Measurements from ENCODE around the gene FOSL2. TPM values are rescaled to one million over a fixed set of nuclear protein-coding genes. Genes with fewer than 3 reads are reported as not detected.

FOSL2 gene
- total RNA-seq: 100 to 1,000 TPM in 3 of 7 donors, 10 to 100 TPM in 4; 53.0 to 134 (median 97.1) TPM
- polyA plus RNA-seq: 10 to 100 TPM in 1 of 3 donors, 1 to 10 TPM in 2; 3.2 to 14.8 (median 4.7) TPM
- long read RNA-seq, donor 1, full-length matches to known transcripts: 4 of 4 reads
- long read RNA-seq, donor 1, partial matches to known transcripts: 0 of 4 reads
- long read RNA-seq, donor 1, other reads (novel, unspliced or antisense): 0 of 4 reads
- long read RNA-seq, donor 2, full-length matches to known transcripts: 2 of 2 reads
- long read RNA-seq, donor 2, partial matches to known transcripts: 0 of 2 reads
- long read RNA-seq, donor 2, other reads (novel, unspliced or antisense): 0 of 2 reads

DNA sequence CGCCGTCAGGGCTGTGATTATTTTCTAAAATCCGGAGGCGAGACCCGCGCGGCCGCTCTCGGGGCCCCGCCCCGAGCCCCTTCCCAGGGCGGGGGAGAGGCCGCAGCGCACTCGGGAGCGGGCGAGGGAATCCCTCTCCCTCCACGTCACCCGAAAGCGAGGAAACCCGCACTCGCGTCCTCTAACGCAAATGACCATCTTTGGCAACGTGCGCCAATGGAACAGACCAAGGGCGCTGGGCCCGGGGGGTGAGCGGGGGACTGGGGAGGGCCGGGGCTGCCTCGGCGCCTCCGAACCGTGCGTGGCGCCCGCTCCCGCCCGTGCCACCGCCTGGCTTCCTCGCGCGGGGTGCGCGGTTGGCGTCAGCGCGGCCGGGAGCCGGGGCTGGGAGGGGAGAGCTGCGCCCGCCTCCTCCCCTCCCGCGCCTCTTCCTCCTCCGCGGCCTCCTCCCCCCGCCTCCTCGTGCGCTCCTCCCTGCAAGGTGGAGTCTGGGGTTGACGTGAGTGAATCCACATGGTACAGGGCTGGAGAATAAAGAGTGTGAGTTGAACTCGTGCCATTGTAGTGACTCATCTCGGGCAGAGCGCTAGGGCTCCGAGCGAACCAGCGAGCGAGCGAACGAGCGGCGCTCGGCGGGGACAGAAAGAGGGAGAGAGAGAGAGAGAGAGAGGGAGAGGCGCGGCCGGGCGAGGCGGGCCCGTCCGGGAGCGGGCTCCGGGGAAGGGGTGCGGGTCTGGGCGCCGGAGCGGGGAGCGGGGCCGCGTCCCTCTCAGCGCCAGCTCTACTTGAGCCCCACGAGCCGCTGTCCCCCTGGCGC lies at the start of gene FOSL2:
Gene FOSL2, plus strand, starts transcription at position 562 of the 817 bp plus-strand sequence. CDS start 863 bp downstream, outside the sequence.
- intact Hi-C loops (cut with DNase I; ENCODE audit: low total_unique reads): no loop called here
- Histone ChIP-seq H3K27ac (peak within 1 kb of the TSS; percentile 96 to 100 (median 98)), H3K4me3 (peak within 1 kb of the TSS; percentile 64 to 89 (median 70)), H3K36me3 (peaks cover 0 to under 1% (median 0%) of the 10 kb centered on the region in 6 donors), H3K9me3 (no peaks in the 10 kb centered on the region), H3K4me1 (peaks cover 6 to 76% (median 36%) of the 10 kb centered on the region in 6 donors), H3K27me3 (replicated peaks in 1 of 7) (peaks cover 0 to 37% (median 0%) of the 10 kb centered on the region in 7 donors)
- 0 to 2% (median 0%) methylated on average over 46 to 93 of the region's 93 CpGs for WGBS, 5 donors
- DNase-seq: peak; percentile 97
- TF ChIP-seq POLR2A (IDR thresholded peaks at IDR 0.05) (peak; percentile 86 to 98 (median 95)), POLR2AphosphoS5 (IDR thresholded peaks at IDR 0.05) (peak; percentile 98 to 100 (median 99))
- TF ChIP-seq, protein P1, sequence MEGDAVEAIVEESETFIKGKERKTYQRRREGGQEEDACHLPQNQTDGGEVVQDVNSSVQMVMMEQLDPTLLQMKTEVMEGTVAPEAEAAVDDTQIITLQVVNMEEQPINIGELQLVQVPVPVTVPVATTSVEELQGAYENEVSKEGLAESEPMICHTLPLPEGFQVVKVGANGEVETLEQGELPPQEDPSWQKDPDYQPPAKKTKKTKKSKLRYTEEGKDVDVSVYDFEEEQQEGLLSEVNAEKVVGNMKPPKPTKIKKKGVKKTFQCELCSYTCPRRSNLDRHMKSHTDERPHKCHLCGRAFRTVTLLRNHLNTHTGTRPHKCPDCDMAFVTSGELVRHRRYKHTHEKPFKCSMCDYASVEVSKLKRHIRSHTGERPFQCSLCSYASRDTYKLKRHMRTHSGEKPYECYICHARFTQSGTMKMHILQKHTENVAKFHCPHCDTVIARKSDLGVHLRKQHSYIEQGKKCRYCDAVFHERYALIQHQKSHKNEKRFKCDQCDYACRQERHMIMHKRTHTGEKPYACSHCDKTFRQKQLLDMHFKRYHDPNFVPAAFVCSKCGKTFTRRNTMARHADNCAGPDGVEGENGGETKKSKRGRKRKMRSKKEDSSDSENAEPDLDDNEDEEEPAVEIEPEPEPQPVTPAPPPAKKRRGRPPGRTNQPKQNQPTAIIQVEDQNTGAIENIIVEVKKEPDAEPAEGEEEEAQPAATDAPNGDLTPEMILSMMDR (IDR thresholded peaks at IDR 0.05 in 8 of 11, conservative IDR thresholded peaks at IDR 0.05 in 3 of 11): peak in 4 of 11 experiments; percentile 10 to 42 (median 25)

DNA sequence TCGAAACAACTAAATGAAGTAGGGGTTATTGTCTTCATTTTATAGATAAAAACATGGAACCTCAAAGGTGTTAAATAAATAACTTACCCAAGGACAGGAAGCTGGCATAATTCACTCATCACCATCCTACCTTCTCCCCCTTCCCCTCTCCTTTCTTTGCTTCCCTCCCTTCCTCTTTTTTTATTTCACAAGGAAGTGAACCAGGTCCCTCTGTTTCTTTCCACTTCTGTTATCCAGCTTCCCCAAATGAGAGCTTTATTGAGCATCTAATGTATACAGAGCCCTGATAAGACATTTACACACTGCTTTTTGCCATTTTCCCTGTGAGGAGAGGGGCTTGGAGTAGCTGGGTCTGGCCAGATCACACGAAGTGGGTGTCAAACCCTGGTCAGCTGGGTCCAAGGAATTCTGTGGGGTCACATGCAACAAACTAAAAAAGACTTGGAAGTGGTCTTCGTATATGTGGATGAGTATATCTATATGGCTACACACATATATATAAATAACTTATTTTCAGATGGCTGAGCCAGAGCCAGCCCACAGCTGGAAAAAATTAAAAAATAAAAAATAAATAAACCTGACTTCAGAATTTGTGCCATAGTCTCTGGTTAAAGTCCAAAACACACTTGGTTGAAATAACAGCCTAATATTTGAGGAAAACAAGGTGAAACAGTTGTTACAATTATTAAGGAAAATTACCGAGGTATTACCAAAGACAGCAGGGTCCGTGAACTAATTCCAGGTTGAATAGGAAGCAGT lies 49.3 kb upstream of the FOSL2 start:
- WGBS, 5 donors: 80 to 88% (median 84%) methylated on average over 5 of the region's 5 CpGs
- TF ChIP-seq POLR2AphosphoS5 (IDR thresholded peaks at IDR 0.05) (no peak), POLR2A (IDR thresholded peaks at IDR 0.05) (no peak)
- TF ChIP-seq, protein P1 (IDR thresholded peaks at IDR 0.05 in 8 of 11, conservative IDR thresholded peaks at IDR 0.05 in 3 of 11): no peak
- Histone ChIP-seq H3K4me1 (peaks cover 0 to 51% (median 29%) of the 10 kb centered on the region in 6 donors), H3K27ac (peak overlapping the region in 6 of 8 donors; percentile 49 to 63 (median 59)), H3K27me3 (replicated peaks in 1 of 7) (no peaks in the 10 kb centered on the region), H3K9me3 (no peaks in the 10 kb centered on the region), H3K4me3 (no peak overlapping the region), H3K36me3 (peaks cover 0 to 17% (median 0%) of the 10 kb centered on the region in 6 donors)
- intact Hi-C loops (cut with DNase I; ENCODE audit: low total_unique reads): no loop called here
- DNase-seq: no peak

DNA sequence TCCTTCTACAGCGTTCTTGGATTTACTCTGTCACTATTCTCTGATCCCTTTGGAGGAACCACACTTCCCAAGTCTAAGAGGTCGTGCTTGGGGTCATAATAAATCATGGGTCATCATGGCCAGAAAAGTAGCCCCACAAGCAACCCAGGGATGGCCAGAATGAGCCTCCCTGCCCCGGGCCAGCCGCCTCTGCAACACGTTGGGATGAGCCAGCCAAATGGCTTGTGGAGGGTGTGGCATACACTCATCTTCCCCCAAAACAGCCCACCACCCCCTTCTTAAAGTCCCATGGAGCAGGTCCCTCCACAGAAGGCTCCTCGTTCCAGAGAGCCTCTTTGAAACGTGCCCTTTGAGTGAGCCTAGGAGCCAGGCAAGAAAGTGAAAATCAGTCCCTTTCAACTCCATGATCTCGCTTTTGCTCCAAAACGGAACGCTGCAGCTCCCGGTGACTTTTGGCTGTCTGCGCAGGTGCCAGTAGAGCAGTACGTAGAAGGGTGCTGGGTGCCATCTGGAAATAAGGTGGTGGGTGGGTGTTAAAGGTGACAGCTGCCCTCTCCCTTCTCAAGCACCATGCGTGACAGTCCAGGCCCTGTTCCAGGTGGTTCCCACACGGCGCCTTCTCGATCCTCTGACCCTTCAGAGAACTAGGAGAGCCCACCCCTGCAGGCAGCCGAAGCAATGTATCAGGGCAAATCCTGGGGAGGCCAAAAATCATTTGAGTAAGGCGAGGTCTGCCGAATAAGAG lies 48.5 kb upstream of the FOSL2 start:
- intact Hi-C loops (cut with DNase I; ENCODE audit: low total_unique reads): no loop called here
- no peaks in the 10 kb centered on the region for H3K9me3 ChIP-seq
- peak; percentile 28 for DNase-seq

More for the DNA sequence above, 48.5 kb upstream of the FOSL2 start:
- Histone ChIP-seq H3K4me3 (no peak overlapping the region), H3K4me1 (peaks cover 0 to 46% (median 31%) of the 10 kb centered on the region in 6 donors), H3K27me3 (replicated peaks in 1 of 7) (no peaks in the 10 kb centered on the region), H3K27ac (no peak overlapping the region), H3K36me3 (peaks cover 0 to 9% (median 0%) of the 10 kb centered on the region in 6 donors)
- TF ChIP-seq POLR2AphosphoS5 (IDR thresholded peaks at IDR 0.05): no peak
- TF ChIP-seq POLR2A (IDR thresholded peaks at IDR 0.05): no peak
- TF ChIP-seq, protein P1 (IDR thresholded peaks at IDR 0.05 in 8 of 11, conservative IDR thresholded peaks at IDR 0.05 in 3 of 11): no peak
- WGBS, 5 donors: 86 to 95% (median 92%) methylated on average over 18 to 20 of the region's 20 CpGs

All from spleen (tissue), 13 donors.